ENCODE results near the gene SYT6. TPM values are rescaled to one million over a fixed set of nuclear protein-coding genes. Genes with fewer than 3 reads are reported as not detected.

The SYT6 gene
- total RNA-seq, 1 experiment from 2014 or later, result 54.2 TPM

DNA sequence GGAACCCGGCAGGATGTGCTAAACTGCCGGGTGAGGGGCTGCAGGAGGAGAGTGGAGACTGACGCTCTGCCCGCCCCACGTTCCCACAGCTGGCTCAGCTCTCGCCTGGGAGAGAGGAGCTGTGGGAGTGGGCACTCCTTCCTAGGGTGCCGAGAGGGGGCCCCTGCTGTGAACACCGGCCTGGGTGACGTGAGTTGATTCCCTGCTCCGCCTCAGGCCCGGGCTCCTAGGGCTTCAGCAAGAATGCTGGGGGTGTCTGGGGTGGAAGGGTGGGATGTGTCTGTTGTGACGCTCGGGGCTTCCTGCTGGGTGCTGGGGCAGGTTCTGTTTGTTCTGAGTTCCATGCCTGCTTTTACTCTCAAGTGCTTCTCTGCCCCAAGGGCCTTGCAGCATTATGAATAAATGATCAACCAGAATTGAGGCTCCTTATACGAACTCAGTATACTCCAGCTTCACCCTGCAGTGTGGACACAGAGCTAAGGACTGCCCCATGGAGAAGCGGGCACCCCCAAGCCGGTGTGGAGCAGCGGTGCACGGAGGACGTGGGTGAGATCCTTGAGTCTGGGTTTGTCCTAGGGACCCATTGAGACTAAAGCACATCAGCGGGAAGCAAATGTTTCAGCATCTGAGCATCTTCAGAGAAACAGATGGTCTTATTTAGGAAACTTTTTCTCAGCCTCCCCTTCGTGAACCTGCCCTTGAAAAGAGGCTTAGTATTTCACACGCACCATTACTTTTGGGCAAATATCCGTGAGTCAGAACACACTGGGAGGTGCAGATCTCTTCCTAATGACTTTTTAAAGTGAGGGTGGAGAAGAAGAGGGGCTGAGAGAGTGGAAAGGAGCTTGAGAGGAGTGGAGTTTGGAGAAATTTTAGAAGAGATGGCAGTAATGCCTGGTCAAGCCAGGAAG, 41.7 kb downstream of the SYT6 start:
- Mint-ChIP-seq H3K4me3 (no peak overlapping the region), H3K9me3 (no peaks in the 10 kb centered on the region), H3K27me3 (ENCODE audit: low read depth) (no peaks in the 10 kb centered on the region; the same call in 1 of the 2 replicates), H3K4me1 (peaks cover 73% of the 10 kb centered on the region), H3K36me3 (peaks cover 76% of the 10 kb centered on the region), H3K27ac (no peak overlapping the region)
- CTCF ChIA-PET, result no interaction called here
- POLR2A ChIA-PET, result no interaction called here
- no peak for TF ChIP-seq FOXK1 (CRISPR knock-in tag; IDR thresholded peaks at IDR 0.05)
- no peak for TF ChIP-seq ZNF423 (CRISPR knock-in tag; IDR thresholded peaks at IDR 0.05)
- TF ChIP-seq NFYB (CRISPR knock-in tag; conservative IDR thresholded peaks at IDR 0.05; ENCODE audit: low read depth), result no peak
- TF ChIP-seq ZNF263 (CRISPR knock-in tag; IDR thresholded peaks at IDR 0.05; ENCODE audit: low read depth), result no peak
- TF ChIP-seq, protein P1, sequence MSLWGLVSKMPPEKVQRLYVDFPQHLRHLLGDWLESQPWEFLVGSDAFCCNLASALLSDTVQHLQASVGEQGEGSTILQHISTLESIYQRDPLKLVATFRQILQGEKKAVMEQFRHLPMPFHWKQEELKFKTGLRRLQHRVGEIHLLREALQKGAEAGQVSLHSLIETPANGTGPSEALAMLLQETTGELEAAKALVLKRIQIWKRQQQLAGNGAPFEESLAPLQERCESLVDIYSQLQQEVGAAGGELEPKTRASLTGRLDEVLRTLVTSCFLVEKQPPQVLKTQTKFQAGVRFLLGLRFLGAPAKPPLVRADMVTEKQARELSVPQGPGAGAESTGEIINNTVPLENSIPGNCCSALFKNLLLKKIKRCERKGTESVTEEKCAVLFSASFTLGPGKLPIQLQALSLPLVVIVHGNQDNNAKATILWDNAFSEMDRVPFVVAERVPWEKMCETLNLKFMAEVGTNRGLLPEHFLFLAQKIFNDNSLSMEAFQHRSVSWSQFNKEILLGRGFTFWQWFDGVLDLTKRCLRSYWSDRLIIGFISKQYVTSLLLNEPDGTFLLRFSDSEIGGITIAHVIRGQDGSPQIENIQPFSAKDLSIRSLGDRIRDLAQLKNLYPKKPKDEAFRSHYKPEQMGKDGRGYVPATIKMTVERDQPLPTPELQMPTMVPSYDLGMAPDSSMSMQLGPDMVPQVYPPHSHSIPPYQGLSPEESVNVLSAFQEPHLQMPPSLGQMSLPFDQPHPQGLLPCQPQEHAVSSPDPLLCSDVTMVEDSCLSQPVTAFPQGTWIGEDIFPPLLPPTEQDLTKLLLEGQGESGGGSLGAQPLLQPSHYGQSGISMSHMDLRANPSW (CRISPR knock-in tag; conservative IDR thresholded peaks at IDR 0.05; ENCODE audit: low read depth), result no peak
- no peak for TF ChIP-seq NR1H2 (CRISPR knock-in tag; IDR thresholded peaks at IDR 0.05)
- no peak for TF ChIP-seq NR3C1 (CRISPR knock-in tag; conservative IDR thresholded peaks at IDR 0.05; ENCODE audit: low read depth)
- DNase-seq (ENCODE audit: low spot score), result no peak
- no peak for ATAC-seq

DNA sequence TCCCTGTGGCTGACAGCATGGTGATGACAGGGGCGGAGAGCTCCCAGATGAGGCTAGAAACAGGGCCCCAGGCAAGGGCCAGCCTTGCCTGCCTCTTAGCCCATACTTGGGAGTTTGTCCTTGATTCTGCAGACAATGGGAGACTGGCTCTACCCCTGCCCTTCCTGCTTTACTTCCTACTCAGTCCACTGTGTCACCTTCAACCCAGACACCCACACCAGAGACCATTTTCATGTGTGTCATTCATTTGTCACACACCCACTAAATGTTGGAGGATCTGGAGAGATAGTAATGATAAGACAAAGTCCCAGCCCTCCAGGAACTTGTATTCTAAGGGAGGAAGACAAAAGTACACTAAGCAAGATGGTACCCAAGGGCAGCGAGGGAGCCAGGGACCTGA, 43.7 kb downstream of the SYT6 start:
- DNase-seq (ENCODE audit: low spot score) (no peak), ATAC-seq (no peak)
- no peak overlapping the region; the same call in 1 of the 2 replicates for H3K27ac Mint-ChIP-seq
- H3K27me3 Mint-ChIP-seq (ENCODE audit: low read depth), result no peaks in the 10 kb centered on the region; the same call in 1 of the 2 replicates
- POLR2A ChIA-PET, result interaction anchor here (0.8 kb wide), 1 partner anchor 17 kb away, joined by 3 read pairs; no protein-coding TSS in a partner anchor
- CTCF ChIA-PET, result interaction anchor here (1.3 kb wide), 1 partner anchor 21 kb away, joined by 4 read pairs; no protein-coding TSS in a partner anchor
- peaks cover 73% of the 10 kb centered on the region for H3K4me1 Mint-ChIP-seq
- H3K4me3 Mint-ChIP-seq, result no peak overlapping the region
- H3K9me3 Mint-ChIP-seq, result no peaks in the 10 kb centered on the region
- peaks cover 63% of the 10 kb centered on the region for H3K36me3 Mint-ChIP-seq
- no peak for TF ChIP-seq NR1H2 (CRISPR knock-in tag; IDR thresholded peaks at IDR 0.05)

DNA sequence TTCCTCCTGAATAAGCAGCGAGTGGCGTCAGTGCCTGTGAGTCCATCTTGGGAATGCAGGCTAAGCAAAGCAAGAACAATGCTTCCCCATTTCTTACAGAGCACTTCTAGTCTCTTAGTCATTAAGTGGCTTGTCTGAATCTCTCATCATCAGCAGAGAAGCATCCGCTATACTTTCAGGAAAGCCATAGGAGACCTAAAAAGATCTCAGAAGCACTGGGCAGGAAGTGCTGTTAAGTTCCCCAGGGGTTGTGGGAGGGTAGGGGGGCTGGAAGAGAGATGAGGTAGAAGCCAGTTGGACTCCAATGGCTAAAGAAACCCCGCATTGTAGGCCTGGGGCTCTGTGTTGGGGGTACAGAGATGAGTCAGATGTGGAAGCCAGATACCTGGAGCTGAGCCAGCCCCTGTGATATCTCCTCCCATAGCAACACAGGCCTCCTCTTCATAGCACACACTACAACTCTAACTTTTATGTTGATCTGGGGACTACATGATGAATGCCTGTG, 44.9 kb downstream of the SYT6 start:
- ChIA-PET POLR2A (interaction anchor here (0.6 kb wide), 1 partner anchor 201 kb away, joined by 4 read pairs; no protein-coding TSS in a partner anchor), CTCF (interaction anchor here (2.0 kb wide), 1 partner anchor 174 kb away, joined by 15 read pairs; no protein-coding TSS in a partner anchor)
- TF ChIP-seq, protein P2, sequence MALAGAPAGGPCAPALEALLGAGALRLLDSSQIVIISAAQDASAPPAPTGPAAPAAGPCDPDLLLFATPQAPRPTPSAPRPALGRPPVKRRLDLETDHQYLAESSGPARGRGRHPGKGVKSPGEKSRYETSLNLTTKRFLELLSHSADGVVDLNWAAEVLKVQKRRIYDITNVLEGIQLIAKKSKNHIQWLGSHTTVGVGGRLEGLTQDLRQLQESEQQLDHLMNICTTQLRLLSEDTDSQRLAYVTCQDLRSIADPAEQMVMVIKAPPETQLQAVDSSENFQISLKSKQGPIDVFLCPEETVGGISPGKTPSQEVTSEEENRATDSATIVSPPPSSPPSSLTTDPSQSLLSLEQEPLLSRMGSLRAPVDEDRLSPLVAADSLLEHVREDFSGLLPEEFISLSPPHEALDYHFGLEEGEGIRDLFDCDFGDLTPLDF (CRISPR knock-in tag; IDR thresholded peaks at IDR 0.05), result no peak
- TF ChIP-seq, protein P3, sequence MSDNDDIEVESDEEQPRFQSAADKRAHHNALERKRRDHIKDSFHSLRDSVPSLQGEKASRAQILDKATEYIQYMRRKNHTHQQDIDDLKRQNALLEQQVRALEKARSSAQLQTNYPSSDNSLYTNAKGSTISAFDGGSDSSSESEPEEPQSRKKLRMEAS (CRISPR knock-in tag; IDR thresholded peaks at IDR 0.05), result no peak
- TF ChIP-seq ZNF121 (CRISPR knock-in tag; IDR thresholded peaks at IDR 0.05) (no peak), EMX1 (CRISPR knock-in tag; IDR thresholded peaks at IDR 0.05) (no peak), TEAD1 (CRISPR knock-in tag; IDR thresholded peaks at IDR 0.05) (no peak)
- TF ChIP-seq, protein P4, sequence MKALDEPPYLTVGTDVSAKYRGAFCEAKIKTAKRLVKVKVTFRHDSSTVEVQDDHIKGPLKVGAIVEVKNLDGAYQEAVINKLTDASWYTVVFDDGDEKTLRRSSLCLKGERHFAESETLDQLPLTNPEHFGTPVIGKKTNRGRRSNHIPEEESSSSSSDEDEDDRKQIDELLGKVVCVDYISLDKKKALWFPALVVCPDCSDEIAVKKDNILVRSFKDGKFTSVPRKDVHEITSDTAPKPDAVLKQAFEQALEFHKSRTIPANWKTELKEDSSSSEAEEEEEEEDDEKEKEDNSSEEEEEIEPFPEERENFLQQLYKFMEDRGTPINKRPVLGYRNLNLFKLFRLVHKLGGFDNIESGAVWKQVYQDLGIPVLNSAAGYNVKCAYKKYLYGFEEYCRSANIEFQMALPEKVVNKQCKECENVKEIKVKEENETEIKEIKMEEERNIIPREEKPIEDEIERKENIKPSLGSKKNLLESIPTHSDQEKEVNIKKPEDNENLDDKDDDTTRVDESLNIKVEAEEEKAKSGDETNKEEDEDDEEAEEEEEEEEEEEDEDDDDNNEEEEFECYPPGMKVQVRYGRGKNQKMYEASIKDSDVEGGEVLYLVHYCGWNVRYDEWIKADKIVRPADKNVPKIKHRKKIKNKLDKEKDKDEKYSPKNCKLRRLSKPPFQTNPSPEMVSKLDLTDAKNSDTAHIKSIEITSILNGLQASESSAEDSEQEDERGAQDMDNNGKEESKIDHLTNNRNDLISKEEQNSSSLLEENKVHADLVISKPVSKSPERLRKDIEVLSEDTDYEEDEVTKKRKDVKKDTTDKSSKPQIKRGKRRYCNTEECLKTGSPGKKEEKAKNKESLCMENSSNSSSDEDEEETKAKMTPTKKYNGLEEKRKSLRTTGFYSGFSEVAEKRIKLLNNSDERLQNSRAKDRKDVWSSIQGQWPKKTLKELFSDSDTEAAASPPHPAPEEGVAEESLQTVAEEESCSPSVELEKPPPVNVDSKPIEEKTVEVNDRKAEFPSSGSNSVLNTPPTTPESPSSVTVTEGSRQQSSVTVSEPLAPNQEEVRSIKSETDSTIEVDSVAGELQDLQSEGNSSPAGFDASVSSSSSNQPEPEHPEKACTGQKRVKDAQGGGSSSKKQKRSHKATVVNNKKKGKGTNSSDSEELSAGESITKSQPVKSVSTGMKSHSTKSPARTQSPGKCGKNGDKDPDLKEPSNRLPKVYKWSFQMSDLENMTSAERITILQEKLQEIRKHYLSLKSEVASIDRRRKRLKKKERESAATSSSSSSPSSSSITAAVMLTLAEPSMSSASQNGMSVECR (CRISPR knock-in tag; IDR thresholded peaks at IDR 0.05; ENCODE audit: borderline replicate concordance), result no peak
- TF ChIP-seq, protein P5, sequence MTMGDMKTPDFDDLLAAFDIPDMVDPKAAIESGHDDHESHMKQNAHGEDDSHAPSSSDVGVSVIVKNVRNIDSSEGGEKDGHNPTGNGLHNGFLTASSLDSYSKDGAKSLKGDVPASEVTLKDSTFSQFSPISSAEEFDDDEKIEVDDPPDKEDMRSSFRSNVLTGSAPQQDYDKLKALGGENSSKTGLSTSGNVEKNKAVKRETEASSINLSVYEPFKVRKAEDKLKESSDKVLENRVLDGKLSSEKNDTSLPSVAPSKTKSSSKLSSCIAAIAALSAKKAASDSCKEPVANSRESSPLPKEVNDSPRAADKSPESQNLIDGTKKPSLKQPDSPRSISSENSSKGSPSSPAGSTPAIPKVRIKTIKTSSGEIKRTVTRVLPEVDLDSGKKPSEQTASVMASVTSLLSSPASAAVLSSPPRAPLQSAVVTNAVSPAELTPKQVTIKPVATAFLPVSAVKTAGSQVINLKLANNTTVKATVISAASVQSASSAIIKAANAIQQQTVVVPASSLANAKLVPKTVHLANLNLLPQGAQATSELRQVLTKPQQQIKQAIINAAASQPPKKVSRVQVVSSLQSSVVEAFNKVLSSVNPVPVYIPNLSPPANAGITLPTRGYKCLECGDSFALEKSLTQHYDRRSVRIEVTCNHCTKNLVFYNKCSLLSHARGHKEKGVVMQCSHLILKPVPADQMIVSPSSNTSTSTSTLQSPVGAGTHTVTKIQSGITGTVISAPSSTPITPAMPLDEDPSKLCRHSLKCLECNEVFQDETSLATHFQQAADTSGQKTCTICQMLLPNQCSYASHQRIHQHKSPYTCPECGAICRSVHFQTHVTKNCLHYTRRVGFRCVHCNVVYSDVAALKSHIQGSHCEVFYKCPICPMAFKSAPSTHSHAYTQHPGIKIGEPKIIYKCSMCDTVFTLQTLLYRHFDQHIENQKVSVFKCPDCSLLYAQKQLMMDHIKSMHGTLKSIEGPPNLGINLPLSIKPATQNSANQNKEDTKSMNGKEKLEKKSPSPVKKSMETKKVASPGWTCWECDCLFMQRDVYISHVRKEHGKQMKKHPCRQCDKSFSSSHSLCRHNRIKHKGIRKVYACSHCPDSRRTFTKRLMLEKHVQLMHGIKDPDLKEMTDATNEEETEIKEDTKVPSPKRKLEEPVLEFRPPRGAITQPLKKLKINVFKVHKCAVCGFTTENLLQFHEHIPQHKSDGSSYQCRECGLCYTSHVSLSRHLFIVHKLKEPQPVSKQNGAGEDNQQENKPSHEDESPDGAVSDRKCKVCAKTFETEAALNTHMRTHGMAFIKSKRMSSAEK (CRISPR knock-in tag; IDR thresholded peaks at IDR 0.05; ENCODE audit: borderline replicate concordance), result no peak
- TF ChIP-seq, protein P6, sequence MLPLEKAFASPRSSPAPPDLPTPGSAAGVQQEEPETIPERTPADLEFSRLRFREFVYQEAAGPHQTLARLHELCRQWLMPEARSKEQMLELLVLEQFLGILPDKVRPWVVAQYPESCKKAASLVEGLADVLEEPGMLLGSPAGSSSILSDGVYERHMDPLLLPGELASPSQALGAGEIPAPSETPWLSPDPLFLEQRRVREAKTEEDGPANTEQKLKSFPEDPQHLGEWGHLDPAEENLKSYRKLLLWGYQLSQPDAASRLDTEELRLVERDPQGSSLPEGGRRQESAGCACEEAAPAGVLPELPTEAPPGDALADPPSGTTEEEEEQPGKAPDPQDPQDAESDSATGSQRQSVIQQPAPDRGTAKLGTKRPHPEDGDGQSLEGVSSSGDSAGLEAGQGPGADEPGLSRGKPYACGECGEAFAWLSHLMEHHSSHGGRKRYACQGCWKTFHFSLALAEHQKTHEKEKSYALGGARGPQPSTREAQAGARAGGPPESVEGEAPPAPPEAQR (CRISPR knock-in tag; IDR thresholded peaks at IDR 0.05), result no peak

More for the DNA sequence above, 44.9 kb downstream of the SYT6 start:
- peaks cover 61% of the 10 kb centered on the region for H3K36me3 Mint-ChIP-seq
- no peaks in the 10 kb centered on the region for H3K27me3 Mint-ChIP-seq (ENCODE audit: low read depth)
- H3K4me3 Mint-ChIP-seq, result no peak overlapping the region
- DNase-seq (ENCODE audit: low spot score) (no peak), ATAC-seq (no peak)
- no peak overlapping the region for H3K27ac Mint-ChIP-seq
- no peaks in the 10 kb centered on the region for H3K9me3 Mint-ChIP-seq
- peaks cover 73% of the 10 kb centered on the region for H3K4me1 Mint-ChIP-seq
